NT2/D1 (cell line): ENCODE results near the gene KRTAP4-7.

ENCODE experiments used
- YY1 ChIP-seq: IDR thresholded peaks from 2 replicates; pipeline ENCODE4 v1.6.1; 2011; ENCODE audit not compliant: insufficient read length, insufficient read depth
- ZNF274 ChIP-seq: IDR thresholded peaks from 2 replicates; pipeline ENCODE4 v1.6.1; 2011; ENCODE audit warnings: mild to moderate bottlenecking, low read depth, low read length

GRCh38 chr17:41082626-41083025 lies 1.3 kb upstream of the KRTAP4-7 start:
- TF ChIP-seq YY1 (no peak), ZNF274 (no peak)
